ENCODE results near the gene NHERF2. TPM values are rescaled to one million over a fixed set of nuclear protein-coding genes. Genes with fewer than 3 reads are reported as not detected.

The NHERF2 gene
- total RNA-seq, 1 donor from 2014 or later = 3.0 TPM

DNA sequence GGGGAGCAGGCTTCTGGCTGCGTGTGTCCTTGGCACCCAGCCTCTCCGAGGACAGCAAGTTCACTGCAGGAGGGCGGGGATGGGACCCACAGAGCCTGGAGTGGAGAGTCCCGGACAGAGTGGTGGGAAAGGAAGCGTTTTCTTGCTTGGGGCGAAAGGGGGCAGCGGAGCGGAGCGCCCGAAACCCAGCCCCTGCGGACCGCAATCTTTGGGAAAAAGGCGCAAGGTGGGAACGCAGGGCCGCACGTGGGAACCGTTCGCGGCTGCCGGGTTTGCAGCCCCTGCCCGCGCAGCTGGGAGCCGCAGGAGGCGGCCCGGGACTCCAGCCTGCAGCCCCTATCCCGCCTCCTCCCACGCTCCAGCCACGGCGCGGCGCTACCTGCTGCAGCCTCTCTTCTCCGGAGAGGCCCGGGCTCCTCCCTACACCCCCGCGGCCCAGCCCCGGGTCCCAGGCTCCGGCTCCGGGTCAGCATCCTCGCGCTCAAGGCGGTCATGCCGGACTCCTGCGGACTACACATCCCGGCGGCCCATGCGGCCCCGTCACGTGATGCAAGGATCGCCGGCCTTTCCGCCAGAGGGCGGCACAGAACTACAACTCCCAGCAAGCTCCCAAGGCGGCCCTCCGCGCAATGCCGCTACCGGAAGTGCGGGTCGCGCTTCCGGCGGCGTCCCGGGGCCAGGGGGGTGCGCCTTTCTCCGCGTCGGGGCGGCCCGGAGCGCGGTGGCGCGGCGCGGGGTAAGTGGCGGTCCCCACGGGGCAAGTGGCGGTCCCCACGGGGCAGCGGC, 20.8 kb downstream of the NHERF2 start, which contains the start of the genes NTHL1 and TSC2:
NTHL1 (minus strand) TSS at position 505 of the 786 bp plus-strand sequence; CDS start at position 494, 11 bp downstream.
TSC2 (plus strand) TSS at position 656 of the 786 bp plus-strand sequence. CDS start 631 bp downstream, outside the sequence.
- H3K36me3 Mint-ChIP-seq = peaks cover 5% of the 10 kb centered on the region
- H3F3A ChIP-seq (ENCODE audit: low read depth) = peaks cover 4% of the 10 kb centered on the region
- no peaks in the 10 kb centered on the region for H3K36me3 ChIP-seq
- peaks cover 22% of the 10 kb centered on the region for H3K79me2 ChIP-seq (ENCODE audit: low read depth)
- TF ChIP-seq EZH2phosphoT487 (IDR thresholded peaks at IDR 0.05) (no peak), EZH2 (IDR thresholded peaks at IDR 0.05) (peak; percentile 20)
- TF ChIP-seq, protein P1, sequence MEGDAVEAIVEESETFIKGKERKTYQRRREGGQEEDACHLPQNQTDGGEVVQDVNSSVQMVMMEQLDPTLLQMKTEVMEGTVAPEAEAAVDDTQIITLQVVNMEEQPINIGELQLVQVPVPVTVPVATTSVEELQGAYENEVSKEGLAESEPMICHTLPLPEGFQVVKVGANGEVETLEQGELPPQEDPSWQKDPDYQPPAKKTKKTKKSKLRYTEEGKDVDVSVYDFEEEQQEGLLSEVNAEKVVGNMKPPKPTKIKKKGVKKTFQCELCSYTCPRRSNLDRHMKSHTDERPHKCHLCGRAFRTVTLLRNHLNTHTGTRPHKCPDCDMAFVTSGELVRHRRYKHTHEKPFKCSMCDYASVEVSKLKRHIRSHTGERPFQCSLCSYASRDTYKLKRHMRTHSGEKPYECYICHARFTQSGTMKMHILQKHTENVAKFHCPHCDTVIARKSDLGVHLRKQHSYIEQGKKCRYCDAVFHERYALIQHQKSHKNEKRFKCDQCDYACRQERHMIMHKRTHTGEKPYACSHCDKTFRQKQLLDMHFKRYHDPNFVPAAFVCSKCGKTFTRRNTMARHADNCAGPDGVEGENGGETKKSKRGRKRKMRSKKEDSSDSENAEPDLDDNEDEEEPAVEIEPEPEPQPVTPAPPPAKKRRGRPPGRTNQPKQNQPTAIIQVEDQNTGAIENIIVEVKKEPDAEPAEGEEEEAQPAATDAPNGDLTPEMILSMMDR (IDR thresholded peaks at IDR 0.05) = peak; percentile 25
- H3K4me3 Mint-ChIP-seq = peak within 1 kb of the TSS; percentile 93
- H3K27ac ChIP-seq = no peak within 1 kb of the TSS
- peaks cover 19% of the 10 kb centered on the region for H3K4me1 Mint-ChIP-seq
- no peaks in the 10 kb centered on the region for H3K9me3 ChIP-seq (ENCODE audit: low read depth)
- H3K9ac ChIP-seq = peak within 1 kb of the TSS; percentile 56
- peaks cover 2% of the 10 kb centered on the region for H3K27me3 Mint-ChIP-seq (ENCODE audit: insufficient read depth, low read depth)
- H3K4me2 ChIP-seq = peak within 1 kb of the TSS; percentile 97
- H3K4me3 ChIP-seq = peak within 1 kb of the TSS; percentile 83
- peak within 1 kb of the TSS; percentile 74 for H2AFZ ChIP-seq (replicated peaks)
- H3K27me3 ChIP-seq = no peaks in the 10 kb centered on the region
- no peaks in the 10 kb centered on the region for H3K9me3 Mint-ChIP-seq
- DNase-seq (ENCODE audit: low spot score) = peak; percentile 99
- peaks cover 12% of the 10 kb centered on the region for H3K4me1 ChIP-seq
- no peak within 1 kb of the TSS for H3K27ac Mint-ChIP-seq
- peaks cover 8% of the 10 kb centered on the region for H4K20me1 ChIP-seq (ENCODE audit: low read depth)

DNA sequence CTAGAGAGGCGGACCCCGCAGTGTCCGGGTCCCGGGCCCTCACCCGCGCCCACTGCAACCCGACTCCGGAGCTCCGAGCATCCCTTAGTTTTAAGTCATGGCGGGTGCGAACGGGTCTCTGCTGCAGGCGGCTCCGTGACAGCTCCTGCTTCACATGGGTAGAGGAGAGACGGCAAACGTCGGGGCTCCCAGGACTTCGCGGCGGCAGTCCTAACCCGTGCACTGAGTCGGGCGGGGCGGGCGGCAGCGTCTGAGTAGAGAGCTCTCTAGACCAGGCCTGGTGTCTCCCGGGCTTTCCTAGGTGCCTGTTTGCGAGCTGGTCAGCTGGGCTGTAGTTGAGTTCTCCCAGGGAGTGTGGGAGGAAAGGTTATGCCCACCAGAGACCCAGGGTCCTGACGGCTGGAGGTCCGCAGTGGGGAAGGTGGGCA, 21.4 kb downstream of the NHERF2 start:
- Histone ChIP-seq H3K4me3 (peak overlapping the region; percentile 83), H3K4me2 (peak overlapping the region; percentile 97), H4K20me1 (ENCODE audit: low read depth) (peaks cover 8% of the 10 kb centered on the region), H3F3A (ENCODE audit: low read depth) (peaks cover 4% of the 10 kb centered on the region), H3K36me3 (no peaks in the 10 kb centered on the region), H3K27ac (no peak overlapping the region), H3K79me2 (ENCODE audit: low read depth) (peaks cover 22% of the 10 kb centered on the region), H3K9me3 (ENCODE audit: low read depth) (no peaks in the 10 kb centered on the region), H3K9ac (peak overlapping the region; percentile 56), H3K27me3 (no peaks in the 10 kb centered on the region), H2AFZ (replicated peaks) (peak overlapping the region; percentile 74), H3K4me1 (peaks cover 12% of the 10 kb centered on the region)
- peaks cover 19% of the 10 kb centered on the region for H3K4me1 Mint-ChIP-seq
- peak overlapping the region; percentile 93 for H3K4me3 Mint-ChIP-seq
- no peak for TF ChIP-seq EZH2phosphoT487 (IDR thresholded peaks at IDR 0.05)
- TF ChIP-seq, protein P1 (IDR thresholded peaks at IDR 0.05) = no peak
- no peak for TF ChIP-seq EZH2 (IDR thresholded peaks at IDR 0.05)
- peaks cover 6% of the 10 kb centered on the region for H3K36me3 Mint-ChIP-seq
- H3K27me3 Mint-ChIP-seq (ENCODE audit: insufficient read depth, low read depth) = peaks cover 2% of the 10 kb centered on the region
- no peak overlapping the region for H3K27ac Mint-ChIP-seq
- DNase-seq (ENCODE audit: low spot score) = peak; percentile 66
- no peaks in the 10 kb centered on the region for H3K9me3 Mint-ChIP-seq

DNA sequence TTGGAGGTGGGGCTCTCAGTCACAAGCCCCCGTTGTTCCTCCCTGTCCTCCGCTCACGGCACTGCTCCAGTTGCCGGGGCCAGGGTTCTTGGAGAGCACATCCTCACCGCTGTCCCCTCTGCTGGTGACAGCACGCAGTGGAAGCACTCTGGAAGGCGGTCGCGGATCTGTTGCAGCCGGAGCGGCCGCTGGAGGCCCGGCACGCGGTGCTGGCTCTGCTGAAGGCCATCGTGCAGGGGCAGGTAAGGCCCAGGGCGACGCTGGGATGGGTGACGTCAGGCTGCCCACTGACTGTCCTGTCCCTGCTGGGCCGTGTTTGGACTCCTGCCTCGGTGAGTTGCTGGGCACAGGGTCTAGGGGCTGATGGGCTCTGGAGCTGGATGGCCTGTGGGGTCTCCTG, 26.5 kb downstream of the NHERF2 start:
- no peak for DNase-seq (ENCODE audit: low spot score)
- peaks cover 5% of the 10 kb centered on the region for H3F3A ChIP-seq (ENCODE audit: low read depth)
- H3K4me3 Mint-ChIP-seq = no peak overlapping the region
- H3K4me1 ChIP-seq = peaks cover 7% of the 10 kb centered on the region
- no peaks in the 10 kb centered on the region for H3K9me3 Mint-ChIP-seq
- H3K9ac ChIP-seq = no peak overlapping the region
- peaks cover 10% of the 10 kb centered on the region for H3K79me2 ChIP-seq (ENCODE audit: low read depth)
- peaks cover 4% of the 10 kb centered on the region for H3K36me3 Mint-ChIP-seq
- H4K20me1 ChIP-seq (ENCODE audit: low read depth) = no peaks in the 10 kb centered on the region
- no peaks in the 10 kb centered on the region for H3K36me3 ChIP-seq
- peaks cover 13% of the 10 kb centered on the region for H3K4me1 Mint-ChIP-seq
- H2AFZ ChIP-seq (replicated peaks) = no peak overlapping the region
- H3K27me3 ChIP-seq = no peaks in the 10 kb centered on the region
- TF ChIP-seq EZH2phosphoT487 (IDR thresholded peaks at IDR 0.05) (no peak), EZH2 (IDR thresholded peaks at IDR 0.05) (no peak)
- TF ChIP-seq, protein P1 (IDR thresholded peaks at IDR 0.05) = no peak
- H3K4me3 ChIP-seq = no peak overlapping the region
- H3K27ac Mint-ChIP-seq = no peak overlapping the region
- H3K27ac ChIP-seq = no peak overlapping the region
- H3K4me2 ChIP-seq = no peak overlapping the region
- no peaks in the 10 kb centered on the region for H3K9me3 ChIP-seq (ENCODE audit: low read depth)
- no peaks in the 10 kb centered on the region for H3K27me3 Mint-ChIP-seq (ENCODE audit: insufficient read depth, low read depth)
